ENCODE results near the gene RXRB. TPM values are rescaled to one million over a fixed set of nuclear protein-coding genes. Genes with fewer than 3 reads are reported as not detected.

The RXRB gene
- 10 to 100 TPM; 41.0 to 45.4 TPM for total RNA-seq

DNA sequence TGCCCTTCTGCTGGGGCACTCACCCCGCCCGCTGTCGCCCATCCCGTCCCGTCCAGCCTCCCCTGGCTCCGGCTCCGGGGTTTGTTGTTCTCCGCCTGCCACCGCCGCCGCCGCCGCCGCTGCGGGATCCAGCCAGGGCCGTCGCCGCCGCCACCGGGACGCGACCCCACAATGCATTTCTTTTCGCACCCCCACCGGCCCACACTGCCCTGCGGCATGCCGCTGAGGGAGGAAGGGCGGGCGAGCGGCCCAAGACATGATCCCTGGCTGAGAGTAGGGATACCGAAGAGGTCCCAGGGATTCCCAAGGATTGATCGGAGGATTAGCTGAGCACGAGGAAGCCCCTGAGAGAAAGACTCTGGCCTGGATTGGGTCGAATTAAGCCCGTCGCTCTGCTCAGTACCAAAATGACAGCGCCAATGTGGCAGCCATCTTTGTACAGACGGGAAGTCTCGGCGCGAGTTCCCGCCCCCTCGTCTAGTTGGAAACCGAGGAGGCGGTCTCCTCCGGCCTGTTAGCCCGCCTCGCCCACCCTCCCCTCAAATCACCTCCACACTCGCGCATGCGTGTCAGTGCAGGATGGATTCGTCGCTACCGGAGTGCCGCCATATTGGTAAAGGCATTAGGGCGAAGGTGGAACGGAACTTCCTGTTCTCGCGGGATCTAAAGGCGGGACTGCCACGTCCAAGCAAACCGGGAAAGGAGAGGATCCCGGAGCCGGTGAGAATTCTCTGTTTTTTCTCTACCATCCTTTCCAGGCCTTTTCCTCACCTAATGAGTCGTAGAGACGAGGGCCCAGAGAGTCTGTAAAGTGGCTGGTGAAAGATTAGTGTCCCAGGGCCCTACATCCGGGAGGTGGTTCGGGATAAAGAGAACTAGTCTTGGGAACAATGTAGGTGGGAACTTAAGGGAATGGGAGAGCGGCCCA lies at the start of gene RXRB, which contains the start of gene SLC39A7:
TSS of gene RXRB (minus strand) at position 447 of the 928 bp plus-strand sequence. CDS start at position 258, 189 bp downstream.
TSS of gene SLC39A7 (plus strand) at position 649 of the 928 bp plus-strand sequence. CDS start 379 bp downstream, outside the sequence.
- POLR2A ChIA-PET = interaction anchor here (0.7 to 1.5 kb wide), 3 partner anchors 9 to 49 kb away, joined by 3 to 6 read pairs (median 5); no protein-coding TSS in a partner anchor
- peak within 1 kb of the TSS; percentile 100 for H3K4me3 Mint-ChIP-seq

DNA sequence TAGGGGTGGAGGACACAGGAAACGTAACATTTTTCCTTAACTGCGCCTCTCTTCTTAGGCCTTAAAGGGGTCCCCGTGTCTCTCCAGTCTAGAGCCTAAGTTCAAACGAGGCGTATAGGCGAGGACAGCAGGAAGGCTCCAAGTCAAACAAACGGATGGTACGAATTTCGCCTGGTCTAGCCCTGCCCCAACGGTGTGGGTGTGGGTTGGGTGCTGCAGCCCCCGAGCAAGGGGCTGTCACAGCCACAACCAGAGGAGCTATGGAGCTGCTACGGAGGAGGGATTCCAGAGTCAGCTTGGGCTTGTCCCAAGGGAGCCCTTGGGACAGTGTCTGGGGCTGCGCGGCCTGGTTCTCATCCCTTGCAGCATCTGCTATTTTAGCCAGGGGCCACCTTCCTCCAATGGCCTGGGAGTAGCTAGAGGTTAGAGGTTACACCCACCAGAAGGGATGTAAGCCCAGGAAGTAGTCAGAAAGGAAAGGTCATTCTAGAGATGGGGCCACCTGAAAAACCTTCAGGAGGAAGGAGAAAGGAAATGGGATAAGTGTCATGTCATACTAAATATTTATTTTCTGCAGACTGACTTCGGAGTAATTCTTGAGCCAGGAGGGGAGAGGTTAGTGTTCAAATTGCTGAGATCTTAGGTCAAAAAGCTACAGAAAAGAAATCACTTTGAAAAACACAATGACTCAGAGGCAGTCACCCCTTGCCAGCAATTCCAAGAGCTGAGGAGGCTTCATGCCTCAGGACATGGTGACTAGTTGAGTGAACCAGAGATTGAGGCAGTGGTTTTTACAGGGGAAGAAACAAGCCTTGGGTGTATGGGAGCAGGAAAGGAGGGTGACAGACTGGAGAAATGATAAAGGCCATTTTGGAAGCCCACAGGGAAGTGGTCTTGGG lies 49.5 kb upstream of the RXRB start:
- DNase-seq = peak; percentile 51
- Mint-ChIP-seq H3K27ac (peak overlapping the region; percentile 95), H3K36me3 (ENCODE audit: low read depth) (peaks cover 23% of the 10 kb centered on the region), H3K27me3 (peaks cover 3% of the 10 kb centered on the region), H3K4me1 (peaks cover 41% of the 10 kb centered on the region), H3K9me3 (ENCODE audit: low read depth) (no peaks in the 10 kb centered on the region), H3K4me3 (peak overlapping the region; percentile 91)
- no peak for ATAC-seq
- CTCF ChIA-PET = interaction anchor here (0.6 to 8.3 kb wide), 22 partner anchors 11 to 940 kb away, joined by 3 to 77 read pairs (median 6); partner anchors contain the start of genes B3GALT4, PFDN6, RING1 and RPS18
- intact Hi-C loops (cut with DNase I, micrococcal nuclease) = loop anchor here (1.0 to 2.0 kb wide), 13 partner anchors 21 to 397 kb away; partner anchors contain the start of genes VPS52 (in 2 of the 2), KIFC1 (in 1 of the 2), PFDN6 (in 1 of the 2) and RING1 (in 1 of the 2)
- POLR2A ChIA-PET = interaction anchor here (0.6 to 2.9 kb wide), 14 partner anchors 22 to 1258 kb away, joined by 3 to 19 read pairs (median 5); partner anchors contain the start of genes B3GALT4, HSD17B8, PFDN6 and RING1

More for the DNA sequence above, at the start of gene RXRB, which contains the start of gene SLC39A7:
- Mint-ChIP-seq H3K27ac (peak within 1 kb of the TSS; percentile 99), H3K4me1 (peaks cover 64% of the 10 kb centered on the region), H3K36me3 (ENCODE audit: low read depth) (peaks cover 56% of the 10 kb centered on the region), H3K9me3 (ENCODE audit: low read depth) (no peaks in the 10 kb centered on the region), H3K27me3 (no peaks in the 10 kb centered on the region)
- peak; percentile 64 for ATAC-seq
- peak; percentile 100 for DNase-seq
- CTCF ChIA-PET = interaction anchor here (0.6 to 1.5 kb wide), 5 partner anchors 48 to 249 kb away, joined by 3 to 7 read pairs (median 3); no protein-coding TSS in a partner anchor
- intact Hi-C loops (cut with DNase I, micrococcal nuclease) = loop anchor here (1.0 to 10.0 kb wide), 23 partner anchors 17 to 1536 kb away; partner anchors contain the start of genes AGPAT1 (in 2 of the 2), CUTA (in 2 of the 2), RNF5 (in 2 of the 2) and VPS52 (in 2 of the 2)

DNA sequence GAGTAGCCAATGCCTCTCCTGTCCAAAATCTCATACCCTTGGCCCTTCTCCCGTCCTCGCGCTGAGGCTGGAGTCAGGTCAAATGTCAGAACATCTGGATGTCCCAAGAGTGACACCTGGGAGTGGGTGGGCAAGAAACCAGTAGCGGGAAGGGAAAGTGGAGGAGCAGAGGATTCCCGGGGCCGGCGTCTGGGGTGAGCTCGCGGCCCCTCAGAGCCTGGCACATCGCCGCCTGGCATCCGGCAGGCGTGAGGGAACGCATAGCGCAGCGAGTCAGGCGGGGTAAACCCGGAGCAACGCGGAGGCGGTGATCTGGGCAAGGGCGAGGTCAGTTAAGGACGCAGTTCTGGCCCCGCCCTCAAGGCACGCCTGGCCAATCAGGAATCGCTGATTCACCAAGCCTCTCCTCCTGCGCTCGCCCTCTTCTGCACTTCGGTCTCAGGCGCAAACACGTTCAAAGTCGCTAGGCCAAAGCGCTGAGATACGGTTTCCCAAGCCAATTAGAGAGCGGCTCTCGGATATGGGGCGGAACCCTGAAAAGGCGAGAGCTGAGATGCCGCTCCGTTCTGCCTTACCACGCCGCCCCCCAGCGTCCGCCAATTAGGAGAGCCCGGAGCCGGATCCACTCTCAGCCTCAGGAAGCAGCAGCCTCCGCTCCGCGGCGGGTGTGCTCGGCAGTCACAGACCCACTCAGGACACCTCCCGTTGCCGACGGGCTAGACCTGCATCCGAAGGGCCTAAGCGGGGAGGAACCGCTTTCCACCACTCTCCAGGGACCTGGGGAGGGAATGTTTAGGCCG lies 48.7 kb upstream of the RXRB start:
- Mint-ChIP-seq H3K4me3 (peak overlapping the region; percentile 91), H3K27me3 (peaks cover 3% of the 10 kb centered on the region), H3K4me1 (peaks cover 41% of the 10 kb centered on the region), H3K9me3 (ENCODE audit: low read depth) (no peaks in the 10 kb centered on the region), H3K36me3 (ENCODE audit: low read depth) (peaks cover 23% of the 10 kb centered on the region), H3K27ac (peak overlapping the region; percentile 96)
- CTCF ChIA-PET = interaction anchor here (0.6 to 8.3 kb wide), 44 partner anchors 10 to 939 kb away, joined by 3 to 77 read pairs (median 4); partner anchors contain the start of genes B3GALT4, HSD17B8, PFDN6 and RING1
- POLR2A ChIA-PET = interaction anchor here (0.7 to 2.9 kb wide), 12 partner anchors 23 to 1259 kb away, joined by 3 to 19 read pairs (median 6); partner anchors contain the start of genes B3GALT4, HSD17B8, RING1 and RPS18
- intact Hi-C loops (cut with DNase I, micrococcal nuclease) = loop anchor here (1.0 to 2.0 kb wide), 19 partner anchors 22 to 396 kb away; partner anchors contain the start of genes VPS52 (in 2 of the 2), BRD2 (in 1 of the 2), KIFC1 (in 1 of the 2) and PFDN6 (in 1 of the 2)
- ATAC-seq = peak; percentile 93
- peak; percentile 99 for DNase-seq

- H3K27me3 Mint-ChIP-seq = peaks cover 3% of the 10 kb centered on the region
- no peaks in the 10 kb centered on the region for H3K9me3 Mint-ChIP-seq (ENCODE audit: low read depth)
- POLR2A ChIA-PET = interaction anchor here (0.7 to 2.9 kb wide), 10 partner anchors 20 to 1053 kb away, joined by 3 to 19 read pairs (median 4); partner anchors contain the start of genes B3GALT4, HSD17B8, RPS18 and VPS52
- H3K36me3 Mint-ChIP-seq (ENCODE audit: low read depth) = peaks cover 23% of the 10 kb centered on the region
- H3K4me3 Mint-ChIP-seq = peak overlapping the region; percentile 91
- DNase-seq (no peak), ATAC-seq (peak; percentile 10)
- CTCF ChIA-PET = interaction anchor here (0.7 to 8.3 kb wide), 39 partner anchors 9 to 283 kb away, joined by 3 to 77 read pairs (median 5); partner anchors contain the start of genes B3GALT4, HSD17B8, PFDN6 and RING1
- peaks cover 41% of the 10 kb centered on the region for H3K4me1 Mint-ChIP-seq
- intact Hi-C loops (cut with DNase I, micrococcal nuclease) = loop anchor here (1.0 to 2.0 kb wide), 8 partner anchors 43 to 280 kb away; partner anchors contain the start of gene BRD2 (in 1 of the 2)
- peak overlapping the region; percentile 96 for H3K27ac Mint-ChIP-seq
Observed at GRCh38 chr6:33248643-33248931, 48.1 kb upstream of the RXRB start.

DNA sequence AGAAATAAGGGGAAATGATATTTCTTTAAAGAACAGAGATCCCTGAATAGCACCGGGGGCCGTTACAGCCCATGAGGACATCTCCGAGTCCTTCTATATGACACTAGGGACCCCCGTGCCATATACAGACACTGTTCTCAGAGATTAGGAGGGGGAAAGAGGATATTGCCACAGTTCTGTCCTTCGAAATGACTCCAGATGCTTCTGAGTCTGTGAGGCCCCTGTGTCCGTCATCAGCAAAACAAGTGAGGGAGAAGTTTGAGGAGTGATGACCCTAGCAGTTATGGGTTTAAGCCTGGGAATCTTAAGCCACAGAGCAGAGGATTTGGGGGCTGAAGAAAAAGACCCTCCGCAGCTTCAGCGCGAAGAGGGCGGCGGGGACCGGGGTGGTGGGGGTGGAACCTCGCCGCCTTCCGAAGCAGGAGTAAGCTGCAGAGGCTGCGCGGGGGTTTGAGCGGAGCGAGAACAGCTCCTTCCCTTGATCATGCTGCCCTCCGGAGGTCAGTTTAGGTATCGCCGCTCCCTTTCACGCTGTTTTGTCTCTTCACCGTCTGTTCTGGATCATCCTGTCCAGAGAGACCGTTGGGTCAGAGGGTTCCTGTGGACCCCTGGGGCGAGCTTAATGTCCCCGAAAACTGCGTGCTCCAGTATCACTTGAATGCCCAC lies 47.6 kb upstream of the RXRB start:
- no peaks in the 10 kb centered on the region for H3K9me3 Mint-ChIP-seq (ENCODE audit: low read depth)
- DNase-seq (peak; percentile 96), ATAC-seq (peak; percentile 27)
- peaks cover 23% of the 10 kb centered on the region for H3K36me3 Mint-ChIP-seq (ENCODE audit: low read depth)
- peaks cover 6% of the 10 kb centered on the region for H3K27me3 Mint-ChIP-seq
- ChIA-PET CTCF (interaction anchor here (0.5 to 8.3 kb wide), 42 partner anchors 9 to 283 kb away, joined by 3 to 77 read pairs (median 4); partner anchors contain the start of genes B3GALT4, HSD17B8, PFDN6 and RGL2), POLR2A (interaction anchor here (0.7 to 2.9 kb wide), 11 partner anchors 20 to 1053 kb away, joined by 3 to 19 read pairs (median 3); partner anchors contain the start of genes B3GALT4, HSD17B8, RPS18 and VPS52)
- intact Hi-C loops (cut with DNase I, micrococcal nuclease) = loop anchor here (1.0 to 2.0 kb wide), 8 partner anchors 43 to 280 kb away; partner anchors contain the start of gene BRD2 (in 1 of the 2)
- peaks cover 41% of the 10 kb centered on the region for H3K4me1 Mint-ChIP-seq
- peak overlapping the region; percentile 96 for H3K27ac Mint-ChIP-seq
- peak overlapping the region; percentile 91 for H3K4me3 Mint-ChIP-seq

GRCh38 chr6:33243476-33243875 lies 43.0 kb upstream of the RXRB start:
- POLR2A ChIA-PET = no interaction called here
- intact Hi-C loops (cut with DNase I, micrococcal nuclease) = no loop called here
- CTCF ChIA-PET = interaction anchor here (0.7 to 1.6 kb wide), 4 partner anchors 46 to 311 kb away, joined by 3 to 6 read pairs (median 3); no protein-coding TSS in a partner anchor

GRCh38 chr6:33241968-33242367 lies 41.5 kb upstream of the RXRB start:
- intact Hi-C loops (cut with DNase I, micrococcal nuclease) = loop anchor here in 1 of 2 experiments (1.0 kb wide), 2 partner anchors 37 to 45 kb away; no protein-coding TSS in a partner anchor
- POLR2A ChIA-PET = no interaction called here
- DNase-seq (no peak), ATAC-seq (peak; percentile 94)
- H3K4me1 Mint-ChIP-seq = peaks cover 11% of the 10 kb centered on the region
- peak overlapping the region; percentile 35 for H3K4me3 Mint-ChIP-seq
- peaks cover 19% of the 10 kb centered on the region for H3K27me3 Mint-ChIP-seq
- CTCF ChIA-PET = no interaction called here
- no peak overlapping the region for H3K27ac Mint-ChIP-seq
- H3K36me3 Mint-ChIP-seq (ENCODE audit: low read depth) = no peaks in the 10 kb centered on the region
- H3K9me3 Mint-ChIP-seq (ENCODE audit: low read depth) = no peaks in the 10 kb centered on the region

More at GRCh38 chr6:33243476-33243875, 43.0 kb upstream of the RXRB start:
- no peak overlapping the region for H3K27ac Mint-ChIP-seq
- H3K9me3 Mint-ChIP-seq (ENCODE audit: low read depth) = no peaks in the 10 kb centered on the region
- peaks cover 15% of the 10 kb centered on the region for H3K27me3 Mint-ChIP-seq
- no peak overlapping the region for H3K4me3 Mint-ChIP-seq
- no peaks in the 10 kb centered on the region for H3K36me3 Mint-ChIP-seq (ENCODE audit: low read depth)
- ATAC-seq (no peak), DNase-seq (no peak)
- peaks cover 17% of the 10 kb centered on the region for H3K4me1 Mint-ChIP-seq

- Mint-ChIP-seq H3K9me3 (ENCODE audit: low read depth) (no peaks in the 10 kb centered on the region), H3K4me3 (no peak overlapping the region), H3K27ac (no peak overlapping the region), H3K27me3 (peaks cover 24% of the 10 kb centered on the region), H3K36me3 (ENCODE audit: low read depth) (no peaks in the 10 kb centered on the region), H3K4me1 (peaks cover 11% of the 10 kb centered on the region)
- POLR2A ChIA-PET = no interaction called here
- DNase-seq (no peak), ATAC-seq (no peak)
- intact Hi-C loops (cut with DNase I, micrococcal nuclease) = no loop called here
- CTCF ChIA-PET = interaction anchor here (0.6 to 1.2 kb wide), 2 partner anchors 223 to 258 kb away, joined by 3 read pairs; no protein-coding TSS in a partner anchor
Observed at GRCh38 chr6:33237741-33238140, 37.3 kb upstream of the RXRB start.

GRCh38 chr6:33236852-33237251 lies 36.4 kb upstream of the RXRB start:
- no peak overlapping the region for H3K27ac Mint-ChIP-seq
- ChIA-PET CTCF (interaction anchor here (0.8 kb wide), 1 partner anchor 11 kb away, joined by 3 read pairs; no protein-coding TSS in a partner anchor), POLR2A (interaction anchor here (0.6 kb wide), 1 partner anchor 11 kb away, joined by 4 read pairs; no protein-coding TSS in a partner anchor)
- intact Hi-C loops (cut with DNase I, micrococcal nuclease) = no loop called here
- peaks cover 5% of the 10 kb centered on the region for H3K4me1 Mint-ChIP-seq
- DNase-seq = no peak
- no peaks in the 10 kb centered on the region for H3K9me3 Mint-ChIP-seq (ENCODE audit: low read depth)
- no peak for ATAC-seq
- H3K27me3 Mint-ChIP-seq = peaks cover 23% of the 10 kb centered on the region
- H3K4me3 Mint-ChIP-seq = no peak overlapping the region
- H3K36me3 Mint-ChIP-seq (ENCODE audit: low read depth) = no peaks in the 10 kb centered on the region
